ENCODE data around the gene ISX. TPM values are rescaled to one million over a fixed set of nuclear protein-coding genes. Genes with fewer than 3 reads are reported as not detected.

The ISX gene
- total RNA-seq, 1 donor from 2014 or later = not detected

- H3K9me3 ChIP-seq = no peaks in the 10 kb centered on the region
- no peak for ATAC-seq
- no peaks in the 10 kb centered on the region for H3K4me1 ChIP-seq
- no peak overlapping the region for H3K4me3 ChIP-seq
- peaks cover 14% of the 10 kb centered on the region for H3K27me3 ChIP-seq (ENCODE audit: low read depth)
- intact Hi-C loops (cut with DNase I) = no loop called here
- TF ChIP-seq, protein P1, sequence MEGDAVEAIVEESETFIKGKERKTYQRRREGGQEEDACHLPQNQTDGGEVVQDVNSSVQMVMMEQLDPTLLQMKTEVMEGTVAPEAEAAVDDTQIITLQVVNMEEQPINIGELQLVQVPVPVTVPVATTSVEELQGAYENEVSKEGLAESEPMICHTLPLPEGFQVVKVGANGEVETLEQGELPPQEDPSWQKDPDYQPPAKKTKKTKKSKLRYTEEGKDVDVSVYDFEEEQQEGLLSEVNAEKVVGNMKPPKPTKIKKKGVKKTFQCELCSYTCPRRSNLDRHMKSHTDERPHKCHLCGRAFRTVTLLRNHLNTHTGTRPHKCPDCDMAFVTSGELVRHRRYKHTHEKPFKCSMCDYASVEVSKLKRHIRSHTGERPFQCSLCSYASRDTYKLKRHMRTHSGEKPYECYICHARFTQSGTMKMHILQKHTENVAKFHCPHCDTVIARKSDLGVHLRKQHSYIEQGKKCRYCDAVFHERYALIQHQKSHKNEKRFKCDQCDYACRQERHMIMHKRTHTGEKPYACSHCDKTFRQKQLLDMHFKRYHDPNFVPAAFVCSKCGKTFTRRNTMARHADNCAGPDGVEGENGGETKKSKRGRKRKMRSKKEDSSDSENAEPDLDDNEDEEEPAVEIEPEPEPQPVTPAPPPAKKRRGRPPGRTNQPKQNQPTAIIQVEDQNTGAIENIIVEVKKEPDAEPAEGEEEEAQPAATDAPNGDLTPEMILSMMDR (IDR thresholded peaks at IDR 0.05) = no peak
- H3K27ac ChIP-seq = no peak overlapping the region
- no peaks in the 10 kb centered on the region for H3K36me3 ChIP-seq
- no peak for DNase-seq
These were observed 66.6 kb downstream of the ISX start for GRCh38 chr22:35132568-35132967.

DNA sequence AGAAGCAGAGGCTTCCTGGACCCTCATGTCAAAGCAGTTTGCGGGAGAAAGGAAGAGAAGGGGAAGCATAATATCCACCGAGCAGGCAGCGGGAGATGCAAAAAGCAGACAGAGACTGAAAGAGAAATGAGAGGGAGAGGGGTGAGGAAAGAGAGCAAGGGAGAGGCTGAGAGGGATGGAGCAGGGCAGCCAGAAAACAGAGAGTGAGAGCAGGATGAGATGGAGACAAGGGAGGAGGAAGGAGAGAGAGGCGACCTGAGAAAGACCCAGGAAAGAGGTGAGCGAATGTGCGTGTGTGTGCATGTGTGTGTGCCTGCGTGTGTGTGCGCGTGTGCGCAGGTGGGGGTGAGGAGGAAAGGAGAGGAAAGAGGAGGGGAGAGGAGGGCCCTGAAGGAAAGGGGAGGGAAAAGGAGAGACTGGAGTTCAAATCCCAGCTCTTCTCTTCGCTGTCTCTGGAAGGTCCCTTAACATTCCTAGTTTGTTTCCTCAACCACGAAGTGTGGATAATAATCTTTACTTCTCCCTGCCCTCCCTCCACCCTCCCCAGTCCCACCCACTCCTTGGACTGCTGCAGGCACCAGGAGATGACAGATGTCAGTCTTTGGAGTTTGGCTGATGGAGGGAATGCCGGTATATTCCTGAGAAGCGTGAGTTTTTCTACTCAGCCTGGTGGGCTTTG is 67.9 kb downstream of the ISX start:
- TF ChIP-seq, protein P1 (IDR thresholded peaks at IDR 0.05) = no peak
- H3K36me3 ChIP-seq = no peaks in the 10 kb centered on the region
- ATAC-seq (no peak), DNase-seq (no peak)
- no peak overlapping the region for H3K4me3 ChIP-seq
- H3K27me3 ChIP-seq (ENCODE audit: low read depth) = peaks cover 8% of the 10 kb centered on the region
- no peaks in the 10 kb centered on the region for H3K4me1 ChIP-seq
- no peaks in the 10 kb centered on the region for H3K9me3 ChIP-seq
- intact Hi-C loops (cut with DNase I) = no loop called here
- no peak overlapping the region for H3K27ac ChIP-seq

DNA sequence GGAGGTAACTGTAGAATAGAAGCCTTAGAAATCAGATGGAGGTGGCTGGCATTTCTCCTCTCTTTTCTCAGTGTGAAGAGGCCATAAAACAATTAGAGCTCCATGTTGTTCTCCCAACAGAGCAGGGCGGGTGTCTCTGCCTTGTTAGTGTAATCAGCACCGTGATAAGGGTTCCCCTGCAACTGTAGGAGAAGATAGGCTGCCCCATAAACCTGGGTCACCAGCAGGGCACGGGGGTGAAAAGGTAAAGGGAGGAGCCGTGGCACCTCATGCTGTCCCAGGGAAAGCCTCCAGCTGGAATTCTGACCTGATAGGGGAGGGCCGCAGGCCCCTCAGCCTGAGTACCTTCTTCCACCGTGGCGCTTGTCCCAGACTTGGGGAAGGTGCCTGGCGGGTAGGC is 68.7 kb downstream of the ISX start:
- H3K9me3 ChIP-seq = no peaks in the 10 kb centered on the region
- intact Hi-C loops (cut with DNase I) = no loop called here
- no peaks in the 10 kb centered on the region for H3K36me3 ChIP-seq
- ATAC-seq = no peak
- H3K4me3 ChIP-seq = no peak overlapping the region
- no peaks in the 10 kb centered on the region for H3K27me3 ChIP-seq (ENCODE audit: low read depth)
- no peak overlapping the region for H3K27ac ChIP-seq
- no peaks in the 10 kb centered on the region for H3K4me1 ChIP-seq
- DNase-seq = no peak
- TF ChIP-seq, protein P1 (IDR thresholded peaks at IDR 0.05) = no peak

DNA sequence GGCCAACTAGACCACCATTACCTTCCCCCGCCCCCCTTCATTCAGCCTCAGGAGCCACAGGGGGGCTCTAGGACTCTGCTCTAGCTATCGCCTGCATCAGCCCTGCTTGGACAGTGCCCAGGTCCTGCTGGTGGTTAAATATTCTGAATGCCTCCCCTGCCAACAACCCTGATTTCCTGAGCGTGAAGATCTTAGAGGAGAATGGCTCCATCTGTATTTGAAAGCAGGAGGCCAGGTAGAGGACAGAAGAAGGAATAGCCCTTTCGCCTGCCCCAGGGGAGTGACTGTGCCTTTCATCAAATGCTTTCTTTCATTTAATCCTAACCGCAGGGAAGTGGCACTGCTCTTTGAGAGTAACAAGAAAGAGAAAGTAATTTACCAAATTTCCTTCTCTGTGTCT is 69.2 kb downstream of the ISX start:
- ATAC-seq (no peak), DNase-seq (no peak)
- intact Hi-C loops (cut with DNase I) = no loop called here
- Histone ChIP-seq H3K4me3 (no peak overlapping the region), H3K4me1 (no peaks in the 10 kb centered on the region), H3K36me3 (no peaks in the 10 kb centered on the region), H3K9me3 (no peaks in the 10 kb centered on the region), H3K27me3 (ENCODE audit: low read depth) (no peaks in the 10 kb centered on the region), H3K27ac (no peak overlapping the region)
- TF ChIP-seq, protein P1 (IDR thresholded peaks at IDR 0.05) = no peak

Other genes starting within 250 kb of the ISX start
- gene HMGXB4, start 191.3 kb downstream of the ISX start, total RNA-seq = 15.6 TPM
- 70.3 TPM for gene TOM1, start 233.7 kb downstream of the ISX start, total RNA-seq

Measured in lower lobe of right lung (tissue), 2 donors.